Kidney (tissue), 14 donors: ENCODE data around the gene TRIM3. TPM values are rescaled to one million over a fixed set of nuclear protein-coding genes. Genes with fewer than 3 reads are reported as not detected.

Experiments used
- DNase-seq, 5 donors: peaks; one replicate each; pipeline ENCODE4 v3.0.0-alpha.2; 2013 to 2020
- FAIRE-seq: peaks from 2 replicates; lab custom pipeline; 2012; peaks lifted over from hg19 to GRCh38; lab: Jason Lieb, UNC
- H3K27ac ChIP-seq, 2 donors: one replicate each; pipeline ENCODE4 v1.7.0; 2013; ENCODE audit warnings: low read depth in 2 of 2, low read length in 2 of 2, inconsistent platforms in 1 of 2
- H3K27me3 ChIP-seq: one replicate; pipeline ENCODE4 v1.7.1; 2013; ENCODE audit warnings: low read length, inconsistent platforms; ENCODE audit not compliant: control insufficient read depth, insufficient read depth
- H3K36me3 ChIP-seq, 3 donors: one replicate each; pipeline versions ENCODE4 v1.7.0 to v1.7.1; 2013; ENCODE audit warnings: low read length in 3 of 3, control low read depth in 1 of 3, inconsistent platforms in 1 of 3; ENCODE audit not compliant: insufficient read depth in 3 of 3, control insufficient read depth in 2 of 3
- H3K4me1 ChIP-seq, 3 donors: one replicate each; pipeline versions ENCODE4 v1.7.0 to v1.7.1; 2013; ENCODE audit warnings: low read length in 3 of 3, inconsistent platforms in 1 of 3, low read depth in 1 of 3; ENCODE audit not compliant: control insufficient read depth in 2 of 3, insufficient read depth in 2 of 3
- H3K4me3 ChIP-seq, 3 donors: one replicate each; pipeline versions ENCODE4 v1.7.0 to v1.8.1; 2013; ENCODE audit warnings: low read length in 3 of 3, control low read depth in 1 of 3, inconsistent platforms in 1 of 3
- H3K9ac ChIP-seq, 3 donors: one replicate each; pipeline versions ENCODE4 v1.7.0 to v1.7.1; 2013; ENCODE audit warnings: low read length in 3 of 3, control low read depth in 1 of 3, inconsistent platforms in 1 of 3
- H3K9me3 ChIP-seq, 3 donors: one replicate each; pipeline versions ENCODE4 v1.7.0 to v1.7.1; 2013; ENCODE audit warnings: low read length in 3 of 3, control low read depth in 1 of 3, inconsistent platforms in 1 of 3; ENCODE audit not compliant: control insufficient read depth in 2 of 3, insufficient read depth in 1 of 3
- CTCF ChIP-seq: IDR thresholded peaks from 3 replicates; pipeline ENCODE4 v1.5.1; 2012; ENCODE audit warnings: mild to moderate bottlenecking, moderate library complexity, borderline replicate concordance; ENCODE audit not compliant: insufficient read depth; ENCODE audit errors: extremely low read depth
- intact Hi-C: fragments of 100-400 bp; cut with DNase I; formaldehyde crosslinking; loops from one replicate; pipeline ENCODE4 v1.11.1; 2022
- polyA plus RNA-seq: library from polyadenylated mRNA; stranded (reverse); fragments of 350-450 nt; fragmentation: Illumina TruSeq; extraction: RNeasy Lipid Tissue Mini Kit (QIAGEN cat#74804); gene quantifications from one replicate; pipeline ENCODE4 v1.2.3, GENCODE V29; 2014; ENCODE audit warnings: low read depth, low replicate concordance; ENCODE audit not compliant: insufficient read depth
- total RNA-seq: library from RNA; stranded (reverse); fragmentation: NEBNext Ultra II Directional; extraction: Animal tissue kit (Norgen Biotek cat#: 25700); gene quantifications from one replicate; pipeline ENCODE4 v1.2.1, GENCODE V29; 2021
- donor health status: control.
- donor health status: control.
- donor health status: control.
- donor health status: control.
- donor health status: control.
- donor health status: DM: yes; HTN: yes; CAD: no.
- donor health status: Normal renal cell carcinoma (clear cell type).

TRIM3 gene
- total and polyA plus RNA-seq, 2 donors from 2014 or later = 10.8 to 20.8 TPM

GRCh38 chr11:6405052-6405667 lies 68.6 kb downstream of the TRIM3 start:
- FAIRE-seq = no peak
- intact Hi-C loops = no loop called here
- Histone ChIP-seq H3K4me3 (no peak overlapping the region), H3K9me3 (no peaks in the 10 kb centered on the region), H3K27ac (no peak overlapping the region), H3K36me3 (peaks cover 0 to 17% (median under 1%) of the 10 kb centered on the region in 3 donors), H3K9ac (no peak overlapping the region), H3K4me1 (peaks cover 0 to 17% (median 9%) of the 10 kb centered on the region in 3 donors), H3K27me3 (no peaks in the 10 kb centered on the region)
- DNase-seq = peak; percentile 80 to 92 (median 85)
- TF ChIP-seq CTCF = no peak

- no peak for TF ChIP-seq CTCF
- Histone ChIP-seq H3K27ac (no peak overlapping the region), H3K9me3 (no peaks in the 10 kb centered on the region), H3K27me3 (no peaks in the 10 kb centered on the region), H3K4me1 (peaks cover 0 to 17% (median 9%) of the 10 kb centered on the region in 3 donors), H3K36me3 (peaks cover 0 to 15% (median 0%) of the 10 kb centered on the region in 3 donors), H3K9ac (no peak overlapping the region), H3K4me3 (no peak overlapping the region)
- FAIRE-seq = no peak
- DNase-seq = peak in 3 of 5 donors; percentile 25 to 70 (median 43)
- intact Hi-C loops = no loop called here
Observed at GRCh38 chr11:6404342-6405051, 69.2 kb downstream of the TRIM3 start.

GRCh38 chr11:6403539-6403938 lies 70.2 kb downstream of the TRIM3 start:
- H3K36me3 ChIP-seq = peaks cover 0 to 15% (median 2%) of the 10 kb centered on the region in 3 donors
- DNase-seq = peak in 1 of 5 donors; percentile 71

More at GRCh38 chr11:6403539-6403938, 70.2 kb downstream of the TRIM3 start:
- TF ChIP-seq CTCF = no peak
- FAIRE-seq = no peak
- H3K27me3 ChIP-seq = no peaks in the 10 kb centered on the region
- no peak overlapping the region for H3K9ac ChIP-seq
- H3K4me1 ChIP-seq = peaks cover 0 to 17% (median 9%) of the 10 kb centered on the region in 3 donors
- no peaks in the 10 kb centered on the region for H3K9me3 ChIP-seq
- intact Hi-C loops = no loop called here
- no peak overlapping the region for H3K27ac ChIP-seq
- no peak overlapping the region for H3K4me3 ChIP-seq
